Effector memory CD8-positive, alpha-beta T cell (primary cell): ENCODE measurements around the gene DDX52.
A peak's percentile ranks its signal among the peaks of the same experiment; 100 is the strongest.
"Not testable (repeated sequence)": the region's sequence is repeated elsewhere in the genome, so short reads cannot be mapped to it uniquely, and the experiment has no call there.

Source experiments
- ATAC-seq: fragments of 150-1000 bp; cut with Tn5 transposase; replicated peaks from 2 replicates; pipeline ENCODE4 v1.10.0; 2021; ENCODE audit warnings: mild to moderate bottlenecking, moderate library complexity
- DNase-seq, 3 experiments: peaks; one replicate each; pipeline ENCODE4 v3.0.0; 2021
- H3K27ac Mint-ChIP-seq, 2 donors: one replicate each; pipeline ENCODE4 v1.8.0; 2022; ENCODE audit warnings: mild to moderate bottlenecking in 2 of 2, mixed read lengths in 2 of 2, moderate library complexity in 2 of 2
- H3K27me3 Mint-ChIP-seq, 2 donors: one replicate each; pipeline ENCODE4 v1.8.0; 2022; ENCODE audit warnings: mixed read lengths in 2 of 2
- H3K36me3 Mint-ChIP-seq: one replicate; pipeline ENCODE4 v1.8.0; 2022; ENCODE audit warnings: mild to moderate bottlenecking, moderate library complexity, mixed read lengths; ENCODE audit not compliant: insufficient read depth
- H3K4me1 Mint-ChIP-seq, 2 donors: one replicate each; pipeline ENCODE4 v1.8.0; 2022; ENCODE audit warnings: low read depth in 2 of 2, mixed read lengths in 2 of 2
- H3K4me3 Mint-ChIP-seq, 2 donors: one replicate each; pipeline ENCODE4 v1.8.0; 2022; ENCODE audit warnings: mild to moderate bottlenecking in 2 of 2, mixed read lengths in 2 of 2, moderate library complexity in 2 of 2
- H3K9me3 Mint-ChIP-seq, 2 donors: one replicate each; pipeline ENCODE4 v1.8.0; 2022; ENCODE audit warnings: mixed read lengths in 2 of 2
- total RNA-seq, 9 experiments: gene quantifications; one replicate each; lab custom pipeline; 2026; lab: John Stamatoyannopoulos, UW

The DDX52 gene, protein sequence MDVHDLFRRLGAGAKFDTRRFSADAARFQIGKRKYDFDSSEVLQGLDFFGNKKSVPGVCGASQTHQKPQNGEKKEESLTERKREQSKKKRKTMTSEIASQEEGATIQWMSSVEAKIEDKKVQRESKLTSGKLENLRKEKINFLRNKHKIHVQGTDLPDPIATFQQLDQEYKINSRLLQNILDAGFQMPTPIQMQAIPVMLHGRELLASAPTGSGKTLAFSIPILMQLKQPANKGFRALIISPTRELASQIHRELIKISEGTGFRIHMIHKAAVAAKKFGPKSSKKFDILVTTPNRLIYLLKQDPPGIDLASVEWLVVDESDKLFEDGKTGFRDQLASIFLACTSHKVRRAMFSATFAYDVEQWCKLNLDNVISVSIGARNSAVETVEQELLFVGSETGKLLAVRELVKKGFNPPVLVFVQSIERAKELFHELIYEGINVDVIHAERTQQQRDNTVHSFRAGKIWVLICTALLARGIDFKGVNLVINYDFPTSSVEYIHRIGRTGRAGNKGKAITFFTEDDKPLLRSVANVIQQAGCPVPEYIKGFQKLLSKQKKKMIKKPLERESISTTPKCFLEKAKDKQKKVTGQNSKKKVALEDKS
- total RNA-seq = 37.9 to 95.6 (median 76.1) reads per million in 9 experiments

DNA sequence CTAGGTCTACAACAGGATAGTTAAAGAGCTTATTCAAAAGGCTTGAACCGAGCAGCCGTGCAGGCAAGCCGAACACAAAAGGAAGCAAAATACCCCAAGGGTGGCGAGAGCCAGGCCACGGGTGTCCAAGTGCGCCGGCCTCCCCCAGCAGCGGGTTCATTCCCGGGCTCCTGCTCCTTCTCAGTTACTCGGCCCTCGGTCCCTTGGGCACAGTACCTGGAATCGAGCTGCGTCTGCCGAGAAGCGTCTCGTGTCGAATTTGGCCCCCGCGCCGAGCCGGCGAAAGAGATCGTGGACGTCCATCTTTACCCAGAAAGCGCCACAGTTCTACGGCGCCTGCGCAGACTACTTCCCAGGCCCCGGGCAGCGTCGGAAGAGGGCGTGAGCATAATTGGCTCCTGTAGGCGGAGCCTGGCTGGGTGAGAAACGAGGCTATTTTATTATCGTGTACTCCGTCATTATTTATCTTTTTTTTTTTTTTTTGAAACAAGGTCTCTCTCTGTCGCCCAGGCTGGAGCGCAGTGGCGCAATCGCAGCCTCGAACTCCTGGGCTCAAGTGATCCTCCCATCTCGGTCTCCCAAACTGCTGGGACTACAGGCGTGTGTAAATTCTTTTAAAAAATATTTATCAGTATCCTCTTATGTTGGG, at the start of gene DDX52:
Gene DDX52 (minus strand): TSS at position 329 of the 649 bp plus-strand sequence. CDS start 26 bp downstream, at position 303.
- Mint-ChIP-seq H3K27me3 (peaks cover 34 to 36% of the 10 kb centered on the region in 2 donors), H3K36me3 (peaks cover 40% of the 10 kb centered on the region), H3K27ac (peak within 1 kb of the TSS; percentile 93 to 94), H3K9me3 (no peaks in the 10 kb centered on the region), H3K4me1 (peaks cover 26% of the 10 kb centered on the region in 2 donors), H3K4me3 (peak within 1 kb of the TSS; percentile 92 to 93)
- DNase-seq (peak; percentile 85 to 87 (median 85)), ATAC-seq (peak; percentile 98)

DNA sequence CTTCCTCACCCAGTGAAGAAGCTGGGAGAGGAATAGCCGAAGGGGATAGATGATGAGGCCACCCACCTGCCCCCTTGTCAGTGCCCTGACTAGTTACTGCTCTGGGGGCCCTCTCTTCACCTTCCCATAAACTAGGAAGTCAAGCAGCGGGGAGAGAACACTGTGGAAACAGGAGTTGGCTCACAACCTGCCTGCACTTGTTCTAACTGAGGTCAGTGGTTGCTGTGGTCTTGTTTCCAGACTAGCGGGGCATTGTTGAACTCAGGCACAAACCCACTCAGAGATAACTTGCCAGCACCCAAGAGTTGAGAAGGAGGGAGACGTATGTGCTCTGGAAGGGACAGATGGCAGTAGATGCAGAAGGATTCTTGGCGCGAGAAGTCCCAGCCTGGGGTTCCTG, 48.6 kb upstream of the DDX52 start:
- no peak for ATAC-seq
- DNase-seq = no peak
- H3K4me3 Mint-ChIP-seq = no peak overlapping the region
- peaks cover 6 to 14% of the 10 kb centered on the region in 2 donors for H3K27me3 Mint-ChIP-seq
- no peaks in the 10 kb centered on the region for H3K4me1 Mint-ChIP-seq
- no peaks in the 10 kb centered on the region for H3K36me3 Mint-ChIP-seq
- H3K27ac Mint-ChIP-seq = no peak overlapping the region
- no peaks in the 10 kb centered on the region for H3K9me3 Mint-ChIP-seq

DNA sequence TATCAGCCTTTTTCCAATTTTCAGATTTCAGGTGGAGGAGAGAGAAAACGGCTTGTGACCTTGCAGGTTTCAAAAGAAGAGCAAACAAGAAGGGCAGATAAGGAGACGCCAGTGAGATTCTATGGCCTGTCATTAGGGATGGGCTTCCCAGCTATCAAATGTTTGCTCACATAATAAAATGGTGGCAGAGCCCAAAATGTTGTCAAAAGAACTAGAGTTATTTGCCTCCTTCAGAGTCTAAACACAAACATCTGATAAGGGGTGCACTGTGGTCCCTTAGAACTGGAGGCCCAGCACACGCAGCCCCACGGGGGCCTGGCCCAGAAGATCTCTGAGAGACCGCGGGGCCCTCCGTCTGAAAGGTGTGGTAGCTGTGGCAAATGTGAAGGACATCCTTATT, 46.1 kb upstream of the DDX52 start:
- DNase-seq = no peak
- no peaks in the 10 kb centered on the region for H3K9me3 Mint-ChIP-seq
- no peak overlapping the region for H3K4me3 Mint-ChIP-seq
- H3K27ac Mint-ChIP-seq = no peak overlapping the region
- H3K27me3 Mint-ChIP-seq = peaks cover 0 to under 1% of the 10 kb centered on the region in 2 donors
- no peaks in the 10 kb centered on the region for H3K4me1 Mint-ChIP-seq
- no peak for ATAC-seq
- H3K36me3 Mint-ChIP-seq = no peaks in the 10 kb centered on the region

DNA sequence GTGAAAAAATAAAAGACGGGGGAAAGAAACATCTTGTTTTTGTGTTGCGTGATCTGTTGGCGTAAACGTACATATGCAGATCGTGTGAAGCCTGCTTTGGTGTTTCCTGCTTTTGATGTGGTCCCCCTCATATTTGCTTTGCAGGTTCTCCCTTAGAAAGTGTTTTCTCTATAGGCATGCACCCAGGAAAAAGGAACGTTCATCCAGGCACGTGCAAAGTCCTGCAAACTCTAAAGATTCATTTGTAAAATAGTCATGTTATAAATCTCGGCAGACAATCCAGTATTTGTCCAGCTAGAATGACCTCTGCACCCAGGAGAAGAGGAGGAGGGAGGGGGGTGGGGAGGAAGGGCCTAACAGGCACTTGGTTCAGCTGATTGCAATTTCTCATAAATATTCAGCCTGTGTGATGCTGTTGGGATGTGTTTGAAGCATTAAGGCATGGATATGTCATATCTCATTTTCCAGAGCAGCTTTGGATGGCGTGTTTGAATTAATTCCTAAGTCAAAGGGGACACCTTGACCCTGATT, 40.3 kb upstream of the DDX52 start:
- Mint-ChIP-seq H3K36me3 (no peaks in the 10 kb centered on the region), H3K9me3 (peaks cover 0 to 2% of the 10 kb centered on the region in 2 donors), H3K4me1 (no peaks in the 10 kb centered on the region), H3K27me3 (peaks cover 5 to 12% of the 10 kb centered on the region in 2 donors), H3K4me3 (no peak overlapping the region), H3K27ac (no peak overlapping the region)
- ATAC-seq (no peak), DNase-seq (no peak)

DNA sequence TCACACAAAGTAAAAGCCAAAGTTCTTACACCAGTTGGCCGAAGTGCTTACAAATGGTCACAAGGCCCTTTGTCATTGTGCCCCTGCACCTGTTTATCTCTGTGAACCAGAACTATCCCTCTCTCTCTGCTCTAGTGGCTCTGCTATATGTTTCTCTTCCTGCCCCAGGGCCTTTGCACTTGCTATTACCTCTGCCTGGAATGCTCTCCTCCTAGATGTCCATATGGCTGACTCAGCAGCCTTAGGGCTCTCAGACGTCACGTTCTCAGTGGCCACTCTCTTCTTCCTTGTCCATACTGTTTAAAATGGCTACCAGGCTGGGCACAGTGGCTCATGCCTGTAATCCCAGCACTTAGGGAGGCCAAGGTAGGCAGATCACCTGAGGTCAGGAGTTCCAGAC, 38.8 kb upstream of the DDX52 start:
- ATAC-seq (no peak), DNase-seq (no peak)
- H3K9me3 Mint-ChIP-seq = peaks cover 2 to 6% of the 10 kb centered on the region in 2 donors
- H3K4me1 Mint-ChIP-seq = no peaks in the 10 kb centered on the region
- H3K27ac Mint-ChIP-seq = no peak overlapping the region
- H3K4me3 Mint-ChIP-seq = no peak overlapping the region
- H3K27me3 Mint-ChIP-seq = peaks cover 18 to 20% of the 10 kb centered on the region in 2 donors
- no peaks in the 10 kb centered on the region for H3K36me3 Mint-ChIP-seq

DNA sequence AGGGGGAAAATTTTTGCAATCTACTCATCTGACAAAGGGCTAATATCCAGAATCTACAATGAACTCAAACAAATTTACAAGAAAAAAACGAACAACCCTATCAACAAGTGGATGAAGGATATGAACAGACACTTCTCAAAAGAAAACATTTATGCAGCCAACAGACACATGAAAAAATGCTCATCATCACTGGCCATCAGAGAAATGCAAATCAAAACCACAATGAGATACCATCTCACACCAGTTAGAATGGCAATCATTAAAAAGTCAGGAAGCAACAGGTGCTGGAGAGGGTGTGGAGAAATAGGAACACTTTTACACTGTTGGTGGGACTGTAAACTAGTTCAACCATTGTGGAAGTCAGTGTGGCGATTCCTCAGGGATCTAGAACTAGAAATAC, 36.7 kb upstream of the DDX52 start:
- not testable (repeated sequence) for H3K4me1 Mint-ChIP-seq, H3K4me3 Mint-ChIP-seq, ATAC-seq, H3K36me3 Mint-ChIP-seq, H3K27ac Mint-ChIP-seq, DNase-seq, H3K9me3 Mint-ChIP-seq
- peaks cover 30 to 40% of the 10 kb centered on the region in 2 donors for H3K27me3 Mint-ChIP-seq

DNA sequence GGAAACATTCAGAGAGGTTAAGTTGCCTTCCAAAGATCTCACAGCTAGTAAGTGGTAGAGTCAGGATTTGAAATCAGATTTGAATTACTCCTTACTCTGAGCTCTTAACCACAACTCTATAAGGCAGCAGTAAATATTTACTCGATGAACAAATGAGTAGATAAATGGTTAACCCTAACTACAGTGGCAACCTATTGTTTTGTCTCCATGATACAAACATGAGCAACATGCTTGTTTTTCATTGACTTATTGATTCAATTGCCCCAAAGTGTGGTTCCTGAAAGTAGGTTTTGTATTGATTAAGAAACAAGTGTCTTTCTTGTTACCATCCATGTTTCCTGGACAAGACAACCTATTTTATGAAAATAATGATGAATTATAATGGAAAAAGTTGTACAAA, 34.8 kb upstream of the DDX52 start:
- Mint-ChIP-seq H3K27me3 (peaks cover 20 to 44% of the 10 kb centered on the region in 2 donors), H3K27ac (no peak overlapping the region), H3K36me3 (no peaks in the 10 kb centered on the region), H3K9me3 (peaks cover 2 to 6% of the 10 kb centered on the region in 2 donors), H3K4me1 (no peaks in the 10 kb centered on the region), H3K4me3 (no peak overlapping the region)
- ATAC-seq (no peak), DNase-seq (no peak)

DNA sequence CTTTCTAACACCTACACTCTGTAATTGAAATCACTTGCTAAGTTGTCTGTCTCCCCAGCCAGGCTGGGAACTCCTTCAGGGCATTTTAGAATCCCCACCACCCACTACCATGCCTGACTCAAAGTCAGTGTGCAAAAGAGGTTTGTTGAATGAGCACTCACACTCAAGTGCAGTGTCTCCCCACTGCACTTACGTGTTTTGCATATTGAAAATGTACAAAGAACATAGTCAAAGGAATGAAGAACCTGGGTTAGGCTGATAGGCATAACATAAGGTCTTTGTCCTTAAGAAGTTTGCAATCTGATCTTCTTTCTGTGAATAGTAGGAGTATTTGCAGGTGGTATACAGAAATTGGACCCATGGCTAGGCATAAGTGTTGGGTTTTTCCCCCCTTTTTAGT, 33.8 kb upstream of the DDX52 start:
- DNase-seq (no peak), ATAC-seq (no peak)
- H3K4me3 Mint-ChIP-seq = no peak overlapping the region
- no peaks in the 10 kb centered on the region for H3K4me1 Mint-ChIP-seq
- peaks cover 2 to 6% of the 10 kb centered on the region in 2 donors for H3K9me3 Mint-ChIP-seq
- no peak overlapping the region for H3K27ac Mint-ChIP-seq
- H3K27me3 Mint-ChIP-seq = peaks cover 20 to 44% of the 10 kb centered on the region in 2 donors
- no peaks in the 10 kb centered on the region for H3K36me3 Mint-ChIP-seq

DNA sequence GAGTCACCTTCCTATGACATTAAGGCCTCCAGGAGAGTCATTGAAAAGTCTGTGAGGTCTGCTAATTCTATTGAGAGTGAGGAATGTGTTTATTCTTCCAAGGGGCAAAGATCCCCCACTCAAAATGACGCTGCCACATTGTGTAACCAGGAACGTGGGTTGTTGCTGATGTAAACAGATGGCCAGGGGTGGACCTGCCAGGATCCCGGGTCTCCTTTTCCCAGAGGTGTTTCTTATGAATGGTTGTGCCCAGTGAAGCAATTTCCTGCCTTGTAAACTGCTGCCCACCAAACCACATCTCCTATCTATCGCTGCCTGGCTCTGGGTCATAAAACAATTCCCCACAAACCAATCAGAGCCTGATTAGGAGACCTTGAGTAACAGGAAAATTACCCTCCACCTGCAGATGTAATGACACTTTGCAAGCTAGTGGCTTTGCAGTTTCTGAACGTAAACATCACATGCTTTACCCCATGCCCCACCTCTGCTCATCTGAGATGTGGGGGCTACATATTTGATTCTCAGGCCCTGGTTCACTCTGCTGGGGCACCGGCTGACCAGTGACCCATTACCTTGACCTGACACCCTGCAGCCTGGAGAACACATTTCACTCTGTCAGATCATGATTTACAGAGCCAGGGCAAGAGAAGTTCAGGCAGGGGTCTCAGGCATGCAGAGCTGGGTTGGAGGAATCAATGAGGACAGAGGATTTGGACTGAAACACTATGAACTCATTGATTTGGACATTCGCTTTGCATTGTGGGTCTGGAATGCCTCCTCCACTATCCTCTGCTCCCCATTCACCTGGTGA, 33.1 kb upstream of the DDX52 start:
- ATAC-seq (no peak), DNase-seq (no peak)
- peaks cover 20 to 44% of the 10 kb centered on the region in 2 donors for H3K27me3 Mint-ChIP-seq
- H3K4me3 Mint-ChIP-seq = no peak overlapping the region
- peaks cover 1% of the 10 kb centered on the region for H3K36me3 Mint-ChIP-seq
- no peaks in the 10 kb centered on the region for H3K4me1 Mint-ChIP-seq
- peaks cover 2 to 6% of the 10 kb centered on the region in 2 donors for H3K9me3 Mint-ChIP-seq
- no peak overlapping the region for H3K27ac Mint-ChIP-seq

DNA sequence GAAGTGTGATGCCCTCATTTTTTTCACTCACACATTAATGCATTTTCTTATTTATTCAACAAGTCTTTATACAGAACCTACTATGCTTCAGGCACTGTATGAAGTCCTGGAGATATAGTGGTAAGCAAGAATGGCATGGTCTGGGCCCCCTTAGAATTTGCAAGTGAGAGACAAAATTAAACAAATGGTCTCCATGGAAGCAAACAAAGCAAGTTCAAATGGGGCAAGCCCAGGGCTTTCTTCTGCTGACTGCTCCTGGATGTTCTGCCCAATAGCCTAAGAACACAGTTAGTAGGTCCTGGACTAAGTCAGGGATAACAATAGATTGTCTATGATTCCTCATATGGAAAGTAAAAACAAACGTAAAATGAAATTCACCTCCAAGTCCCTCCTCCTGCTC, 31.3 kb upstream of the DDX52 start:
- Mint-ChIP-seq H3K27me3 (peaks cover 20 to 44% of the 10 kb centered on the region in 2 donors), H3K4me1 (no peaks in the 10 kb centered on the region), H3K36me3 (peaks cover 3% of the 10 kb centered on the region), H3K9me3 (peaks cover 2 to 6% of the 10 kb centered on the region in 2 donors), H3K4me3 (no peak overlapping the region), H3K27ac (no peak overlapping the region)
- ATAC-seq (no peak), DNase-seq (no peak)

DNA sequence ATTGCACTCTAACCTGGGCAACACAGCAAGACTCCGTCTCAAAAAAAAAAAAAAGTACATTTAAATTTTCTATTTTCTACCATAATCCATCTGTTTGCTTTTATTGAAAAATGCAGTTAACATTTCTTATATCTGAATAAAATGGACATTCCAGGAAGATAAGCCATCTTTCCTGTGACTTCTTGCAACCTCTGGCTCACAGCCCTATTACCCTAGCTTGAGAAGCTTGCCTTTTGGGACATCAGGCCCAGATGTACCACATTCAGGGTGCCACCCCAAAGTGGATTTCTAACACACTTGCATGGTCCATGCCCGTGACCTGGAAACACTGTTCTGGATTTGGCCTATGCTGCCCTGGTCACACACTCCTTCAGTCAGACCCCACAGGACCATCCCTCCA, 30.1 kb upstream of the DDX52 start:
- peaks cover 16 to 38% of the 10 kb centered on the region in 2 donors for H3K27me3 Mint-ChIP-seq
- DNase-seq (no peak), ATAC-seq (no peak)
- peaks cover 3% of the 10 kb centered on the region for H3K36me3 Mint-ChIP-seq
- no peaks in the 10 kb centered on the region for H3K4me1 Mint-ChIP-seq
- no peak overlapping the region for H3K27ac Mint-ChIP-seq
- H3K4me3 Mint-ChIP-seq = no peak overlapping the region
- H3K9me3 Mint-ChIP-seq = peaks cover under 1 to 3% of the 10 kb centered on the region in 2 donors

DNA sequence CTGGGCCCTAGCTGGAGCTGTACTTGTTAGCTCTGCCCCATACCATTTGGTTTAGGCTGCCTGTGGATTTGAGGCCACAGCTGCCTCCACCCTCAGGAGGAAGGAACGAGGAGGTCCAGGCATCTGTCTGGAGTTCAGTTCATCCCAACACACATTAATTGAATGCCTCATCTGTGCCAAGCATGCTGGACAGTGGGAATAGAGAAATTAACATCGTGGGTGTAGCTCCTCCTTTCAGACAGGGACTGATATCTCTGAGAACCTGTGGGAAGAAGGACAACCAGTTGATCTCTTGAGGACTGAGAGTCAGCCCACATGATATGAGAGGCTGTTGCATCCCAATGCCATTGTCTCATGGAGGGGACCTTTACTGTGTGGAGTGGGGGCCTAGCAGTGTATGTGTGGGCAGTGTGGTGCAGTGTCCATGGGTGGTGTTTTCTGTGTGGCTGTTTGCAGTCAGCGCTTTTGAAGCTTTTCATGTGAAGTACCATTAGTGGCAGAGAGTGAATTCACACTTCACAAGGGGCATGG, 29.4 kb upstream of the DDX52 start:
- no peaks in the 10 kb centered on the region for H3K4me1 Mint-ChIP-seq
- H3K36me3 Mint-ChIP-seq = peaks cover 3% of the 10 kb centered on the region
- no peak overlapping the region for H3K4me3 Mint-ChIP-seq
- peaks cover 14 to 30% of the 10 kb centered on the region in 2 donors for H3K27me3 Mint-ChIP-seq
- ATAC-seq (no peak), DNase-seq (no peak)
- no peaks in the 10 kb centered on the region for H3K9me3 Mint-ChIP-seq
- no peak overlapping the region for H3K27ac Mint-ChIP-seq
